Osteoblast (primary cell): Measurements from ENCODE around the gene PML. TPM values are rescaled to one million over a fixed set of nuclear protein-coding genes. Genes with fewer than 3 reads are reported as not detected.
A peak's percentile ranks its signal among the peaks of the same experiment; 100 is the strongest.

Source experiments
- DNase-seq: peaks from one replicate; pipeline ENCODE4 v3.0.0; 2011; ENCODE audit warnings: low spot score, mixed read lengths; ENCODE audit not compliant: insufficient read length; ENCODE audit errors: missing footprints
- H2AFZ ChIP-seq: 2 replicates; pipeline ENCODE4 v1.6.0; 2011; ENCODE audit warnings: mild to moderate bottlenecking, low read length
- H3K27ac ChIP-seq: 2 replicates; pipeline ENCODE4 v1.5.1; 2011; ENCODE audit warnings: mild to moderate bottlenecking, low read depth, low read length, moderate library complexity
- H3K27me3 ChIP-seq: 2 replicates; pipeline ENCODE4 v1.6.0; 2012; ENCODE audit warnings: mild to moderate bottlenecking, control low read depth, inconsistent platforms, low read length, moderate library complexity; ENCODE audit not compliant: insufficient read depth
- H3K36me3 ChIP-seq: 2 replicates; pipeline ENCODE4 v1.5.1; 2011; ENCODE audit warnings: mild to moderate bottlenecking, low read length, control low read depth, moderate library complexity; ENCODE audit not compliant: insufficient read depth
- H3K4me1 ChIP-seq: 2 replicates; pipeline ENCODE4 v1.5.1; 2011; ENCODE audit warnings: mild to moderate bottlenecking, low read length, control low read depth, moderate library complexity; ENCODE audit not compliant: insufficient read depth
- H3K4me2 ChIP-seq: 2 replicates; pipeline ENCODE4 v1.6.0; 2011; ENCODE audit warnings: mild to moderate bottlenecking, low read length; ENCODE audit not compliant: insufficient read depth
- H3K4me3 ChIP-seq: fragments of 200-600 bp; sonication (generic); 3 replicates; pipeline ENCODE4 v1.5.1; 2012; ENCODE audit warnings: mild to moderate bottlenecking, low read length, inconsistent platforms; ENCODE audit not compliant: insufficient read depth
- H3K79me2 ChIP-seq: 2 replicates; pipeline ENCODE4 v1.6.0; 2012; ENCODE audit warnings: mild to moderate bottlenecking, low read length, control low read depth, inconsistent platforms; ENCODE audit not compliant: insufficient read depth
- H3K9me3 ChIP-seq: 2 replicates; pipeline ENCODE4 v1.5.1; 2011; ENCODE audit warnings: low read depth, low read length, control low read depth
- H4K20me1 ChIP-seq: 2 replicates; pipeline ENCODE4 v1.6.0; 2012; ENCODE audit warnings: mild to moderate bottlenecking, low read length, control low read depth; ENCODE audit not compliant: insufficient read depth
- total RNA-seq: library from RNA; depleted of rRNA; stranded (reverse); fragments of >200 nt; gene quantifications from 2 replicates; pipeline ENCODE4 v1.2.3, GENCODE V29; 2012
- TF ChIP-seq, protein P1 (sequence below): IDR thresholded peaks from 2 replicates; pipeline ENCODE4 v1.5.1; 2011; ENCODE audit warnings: mild to moderate bottlenecking, low read depth, low read length, moderate library complexity; ENCODE audit errors: extremely low read depth

Gene PML
- total RNA-seq, 1 donor, result 46.7 TPM

DNA sequence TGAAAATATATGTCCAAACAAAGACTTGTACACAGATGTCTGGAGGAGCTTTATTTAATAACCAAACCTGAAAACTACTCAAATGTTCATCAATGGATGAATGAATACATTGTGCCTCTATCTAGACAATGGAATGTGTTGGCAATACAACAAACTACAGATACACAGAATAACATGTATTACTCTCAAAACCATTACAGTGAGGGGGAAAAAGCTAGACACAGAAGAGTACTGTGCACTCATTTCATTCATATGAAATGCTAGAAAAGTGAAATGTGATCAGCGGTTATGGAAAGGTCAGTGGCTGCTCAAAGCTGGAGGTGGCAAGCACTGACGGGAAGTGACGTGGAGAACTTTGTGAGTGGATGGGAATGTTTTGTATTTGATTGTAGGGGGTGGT is 15.6 kb upstream of the PML start:
- no peak overlapping the region for H2AFZ ChIP-seq
- H4K20me1 ChIP-seq, result no peaks in the 10 kb centered on the region
- H3K4me1 ChIP-seq, result peaks cover 27% of the 10 kb centered on the region
- H3K36me3 ChIP-seq, result no peaks in the 10 kb centered on the region
- H3K4me2 ChIP-seq, result no peak overlapping the region
- H3K4me3 ChIP-seq, result no peak overlapping the region
- H3K27ac ChIP-seq, result no peak overlapping the region
- no peaks in the 10 kb centered on the region for H3K9me3 ChIP-seq
- TF ChIP-seq, protein P1, sequence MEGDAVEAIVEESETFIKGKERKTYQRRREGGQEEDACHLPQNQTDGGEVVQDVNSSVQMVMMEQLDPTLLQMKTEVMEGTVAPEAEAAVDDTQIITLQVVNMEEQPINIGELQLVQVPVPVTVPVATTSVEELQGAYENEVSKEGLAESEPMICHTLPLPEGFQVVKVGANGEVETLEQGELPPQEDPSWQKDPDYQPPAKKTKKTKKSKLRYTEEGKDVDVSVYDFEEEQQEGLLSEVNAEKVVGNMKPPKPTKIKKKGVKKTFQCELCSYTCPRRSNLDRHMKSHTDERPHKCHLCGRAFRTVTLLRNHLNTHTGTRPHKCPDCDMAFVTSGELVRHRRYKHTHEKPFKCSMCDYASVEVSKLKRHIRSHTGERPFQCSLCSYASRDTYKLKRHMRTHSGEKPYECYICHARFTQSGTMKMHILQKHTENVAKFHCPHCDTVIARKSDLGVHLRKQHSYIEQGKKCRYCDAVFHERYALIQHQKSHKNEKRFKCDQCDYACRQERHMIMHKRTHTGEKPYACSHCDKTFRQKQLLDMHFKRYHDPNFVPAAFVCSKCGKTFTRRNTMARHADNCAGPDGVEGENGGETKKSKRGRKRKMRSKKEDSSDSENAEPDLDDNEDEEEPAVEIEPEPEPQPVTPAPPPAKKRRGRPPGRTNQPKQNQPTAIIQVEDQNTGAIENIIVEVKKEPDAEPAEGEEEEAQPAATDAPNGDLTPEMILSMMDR, result no peak
- no peaks in the 10 kb centered on the region for H3K79me2 ChIP-seq
- no peak for DNase-seq
- no peaks in the 10 kb centered on the region for H3K27me3 ChIP-seq

DNA sequence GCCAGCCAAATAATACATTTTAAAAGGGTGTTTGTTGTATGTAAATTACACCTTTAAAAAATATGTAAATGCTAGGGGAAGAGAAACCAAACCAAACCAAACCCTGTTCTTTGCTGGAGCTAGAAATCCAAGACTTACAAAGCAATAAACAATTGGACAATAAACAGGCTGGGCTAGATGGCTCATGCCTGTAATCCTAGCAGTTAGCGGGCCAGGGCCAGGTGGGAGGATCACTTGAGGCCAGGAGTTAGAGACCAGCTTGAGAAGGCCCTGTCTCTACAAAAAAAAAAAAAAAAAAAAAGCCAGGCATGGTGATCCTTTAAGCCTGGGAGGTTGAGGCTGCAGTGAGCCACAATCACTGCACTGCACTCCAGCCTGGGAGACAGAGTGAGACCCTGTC is 14.9 kb upstream of the PML start:
- H3K27ac ChIP-seq, result no peak overlapping the region
- H4K20me1 ChIP-seq, result no peaks in the 10 kb centered on the region
- no peaks in the 10 kb centered on the region for H3K79me2 ChIP-seq
- TF ChIP-seq, protein P1, result no peak
- no peaks in the 10 kb centered on the region for H3K9me3 ChIP-seq
- peaks cover 28% of the 10 kb centered on the region for H3K4me1 ChIP-seq
- H3K4me2 ChIP-seq, result no peak overlapping the region
- H2AFZ ChIP-seq, result no peak overlapping the region
- no peak for DNase-seq
- no peaks in the 10 kb centered on the region for H3K27me3 ChIP-seq
- no peak overlapping the region for H3K4me3 ChIP-seq
- no peaks in the 10 kb centered on the region for H3K36me3 ChIP-seq

DNA sequence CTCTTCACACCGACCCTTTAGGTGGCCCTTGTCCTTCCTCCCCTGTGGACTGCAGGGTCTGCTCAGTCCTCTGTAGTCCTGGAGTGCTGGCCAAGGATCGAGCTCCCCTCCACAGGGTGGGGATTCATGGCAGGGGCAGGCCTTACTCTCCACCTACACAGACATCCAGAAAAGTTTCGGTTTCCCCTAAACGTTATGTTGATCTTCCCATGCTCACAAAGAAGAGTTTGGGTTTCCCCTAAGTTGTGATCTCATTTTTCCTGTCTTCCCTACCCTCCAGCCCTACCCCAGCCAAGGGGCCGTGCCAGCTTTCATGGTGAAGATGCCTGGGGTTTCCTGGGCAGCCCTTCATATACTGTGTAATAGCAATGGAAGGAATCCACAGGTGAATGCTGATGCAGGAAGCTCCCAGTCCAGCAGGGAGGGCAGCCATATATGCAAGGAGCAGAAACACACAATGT is 12.7 kb upstream of the PML start:
- Histone ChIP-seq H3K79me2 (no peaks in the 10 kb centered on the region), H3K36me3 (no peaks in the 10 kb centered on the region), H3K4me1 (peaks cover 34% of the 10 kb centered on the region), H2AFZ (peak overlapping the region; percentile 79), H3K27me3 (no peaks in the 10 kb centered on the region), H3K4me2 (peak overlapping the region; percentile 82), H3K27ac (peak overlapping the region; percentile 98), H4K20me1 (no peaks in the 10 kb centered on the region), H3K4me3 (peak overlapping the region; percentile 55), H3K9me3 (no peaks in the 10 kb centered on the region)
- TF ChIP-seq, protein P1, result no peak
- DNase-seq, result peak; percentile 77

DNA sequence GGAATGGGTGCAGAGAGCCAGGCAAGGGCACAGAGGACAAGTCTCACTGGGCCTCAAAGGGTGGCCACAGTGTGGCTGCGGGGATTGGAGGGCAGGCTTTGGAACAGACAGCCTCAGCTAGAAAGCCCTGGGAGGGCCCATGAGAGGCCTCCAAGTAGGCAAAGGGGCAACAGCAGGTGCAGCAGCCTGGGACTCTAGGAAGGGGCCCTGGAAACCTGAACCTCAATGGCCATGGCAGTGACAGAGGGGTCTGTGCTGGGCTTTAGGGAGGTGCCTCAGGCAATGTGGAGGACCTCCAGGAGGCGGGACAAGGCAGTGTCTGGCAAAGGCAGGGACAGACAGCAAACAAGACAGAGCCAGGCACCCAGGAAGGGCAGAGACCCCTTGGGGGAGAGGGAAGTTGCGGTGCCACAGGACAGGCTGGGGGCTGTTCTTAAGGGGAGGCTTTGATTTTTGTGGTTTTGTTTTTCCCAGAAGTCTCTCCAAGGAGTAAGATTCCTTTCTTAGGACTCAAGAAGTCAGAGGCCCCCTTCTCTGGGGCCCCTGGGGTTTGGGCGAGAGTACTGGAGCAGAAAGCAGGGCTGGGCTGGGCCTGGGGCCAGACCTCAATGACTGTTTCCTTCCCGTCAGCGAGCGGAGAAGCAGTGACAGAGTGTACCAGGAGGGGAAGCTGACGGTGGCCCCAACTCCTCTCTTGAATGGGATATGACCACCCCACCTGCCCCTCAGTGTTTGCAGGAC is 12.1 kb upstream of the PML start:
- H2AFZ ChIP-seq, result peak overlapping the region; percentile 79
- peak overlapping the region; percentile 82 for H3K4me2 ChIP-seq
- peak; percentile 89 for DNase-seq
- H3K27ac ChIP-seq, result peak overlapping the region; percentile 98
- no peaks in the 10 kb centered on the region for H3K27me3 ChIP-seq
- peak overlapping the region; percentile 55 for H3K4me3 ChIP-seq
- no peaks in the 10 kb centered on the region for H4K20me1 ChIP-seq
- H3K36me3 ChIP-seq, result no peaks in the 10 kb centered on the region
- H3K9me3 ChIP-seq, result no peaks in the 10 kb centered on the region
- peaks cover 34% of the 10 kb centered on the region for H3K4me1 ChIP-seq
- TF ChIP-seq, protein P1, result no peak
- H3K79me2 ChIP-seq, result no peaks in the 10 kb centered on the region
